Sciatic nerve (tissue), 2 donors: ENCODE measurements around the gene SHROOM1. TPM values are rescaled to one million over a fixed set of nuclear protein-coding genes. Genes with fewer than 3 reads are reported as not detected.

Source experiments
- ATAC-seq: fragments of 200-7000 bp; cut with Tn5 transposase; one replicate; pipeline ENCODE4 v1.9.1; 2020; ENCODE audit warnings: mild to moderate bottlenecking, moderate library complexity
- DNase-seq: peaks from one replicate; pipeline ENCODE4 v3.0.0-alpha.2; 2020; ENCODE audit warnings: low spot score
- intact Hi-C: fragments of 100-400 bp; cut with DNase I; formaldehyde crosslinking; loops from one replicate; pipeline ENCODE4 v1.14.2; 2022
- total RNA-seq: library from RNA; stranded (reverse); fragmentation: NEBNext Ultra II Directional; extraction: Animal tissue kit (Norgen Biotek cat#: 25700); gene quantifications from one replicate; pipeline ENCODE4 v1.2.1, GENCODE V29; 2021
- donor health status: DM: no; HTN: no; CAD: no.
- donor health status: DM: no; HTN: no; CAD: no.

SHROOM1 gene
- total RNA-seq, 1 donor from 2014 or later, result 33.3 TPM

- no peak for ATAC-seq
- intact Hi-C loops, result no loop called here
Measured at GRCh38 chr5:132788990-132789886, 41.2 kb downstream of the SHROOM1 start.

DNA sequence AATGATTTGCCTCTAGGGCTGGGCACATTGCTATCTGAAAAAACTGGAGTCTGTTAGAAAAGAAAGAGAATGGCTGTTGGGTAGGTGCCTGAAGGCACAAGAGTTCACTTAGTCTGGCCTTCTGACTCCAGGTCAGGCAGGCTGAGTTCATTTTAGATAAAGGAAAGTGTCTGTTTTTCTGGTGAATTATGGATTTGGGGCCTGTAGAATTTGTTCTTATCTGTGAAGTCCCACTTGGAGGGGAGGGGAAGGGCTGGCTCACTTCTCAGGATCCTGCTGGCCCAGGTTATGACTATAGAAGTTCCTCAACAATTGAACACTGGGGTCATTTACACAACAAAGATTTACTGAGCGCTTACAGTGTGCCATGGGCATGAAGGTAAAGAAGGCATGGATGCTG lies 41.9 kb downstream of the SHROOM1 start:
- no peak for ATAC-seq
- DNase-seq, result no peak
- intact Hi-C loops, result no loop called here

More at GRCh38 chr5:132788990-132789886, 41.2 kb downstream of the SHROOM1 start:
- no peak for DNase-seq

DNA sequence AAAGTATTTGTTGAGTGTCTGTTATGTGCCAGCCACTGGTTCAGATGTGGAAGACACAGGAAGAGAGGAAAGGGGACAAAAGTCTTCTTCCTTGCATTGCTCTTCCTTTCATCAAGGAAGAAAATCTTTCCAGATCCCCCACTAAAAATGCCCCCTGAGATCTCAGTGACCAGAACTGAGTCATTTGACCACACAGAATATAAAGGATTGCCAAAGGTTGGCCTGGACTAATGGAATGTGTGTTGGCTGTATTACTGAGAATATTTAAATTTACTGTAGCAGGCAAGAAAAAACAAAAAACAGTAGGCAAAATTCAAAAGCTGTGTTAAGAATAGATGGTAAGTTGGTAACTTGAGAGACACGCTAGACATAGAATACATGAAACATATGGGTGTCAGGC lies 43.4 kb downstream of the SHROOM1 start:
- no peak for DNase-seq
- intact Hi-C loops, result no loop called here
- no peak for ATAC-seq

DNA sequence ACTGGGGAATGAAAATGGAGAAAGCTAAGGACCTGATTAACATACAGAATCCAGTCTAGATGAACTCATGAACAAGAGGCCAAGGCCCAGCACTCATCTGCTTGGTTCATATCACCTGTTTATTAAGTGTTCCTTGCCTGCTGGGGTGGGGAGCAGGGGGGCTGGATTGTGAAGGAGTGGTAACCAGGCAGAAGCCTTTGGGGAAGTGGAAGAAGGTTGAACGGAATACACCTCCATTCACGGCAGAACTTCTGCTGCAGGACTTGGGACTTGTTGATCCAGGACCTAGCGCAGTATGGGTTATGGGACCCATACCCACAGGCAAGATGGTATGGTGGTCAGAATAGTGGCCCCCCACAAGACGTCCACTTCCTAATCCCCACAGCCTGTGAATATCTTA lies 44.6 kb downstream of the SHROOM1 start:
- DNase-seq (no peak), ATAC-seq (no peak)
- intact Hi-C loops, result no loop called here

DNA sequence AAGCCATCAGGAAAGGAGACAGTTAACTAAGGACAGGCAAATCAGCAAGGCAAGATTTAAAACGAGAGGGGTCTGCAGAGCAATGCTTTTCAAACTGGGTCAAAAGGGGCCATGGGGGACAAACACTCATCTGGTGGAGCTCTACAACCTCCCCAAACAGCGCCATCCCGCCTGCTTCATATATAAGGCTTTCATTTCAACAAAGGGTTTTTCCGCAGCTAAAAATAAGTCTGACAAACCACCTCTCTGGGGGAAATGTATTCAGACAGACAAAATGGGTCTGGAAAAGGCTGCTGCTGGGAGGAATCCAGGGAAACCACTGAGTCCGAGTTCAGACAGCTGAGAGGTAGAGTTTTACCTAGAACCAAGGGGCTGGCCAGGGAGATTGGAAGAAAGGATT lies 45.1 kb downstream of the SHROOM1 start:
- ATAC-seq, result no peak
- no peak for DNase-seq
- intact Hi-C loops, result no loop called here

DNA sequence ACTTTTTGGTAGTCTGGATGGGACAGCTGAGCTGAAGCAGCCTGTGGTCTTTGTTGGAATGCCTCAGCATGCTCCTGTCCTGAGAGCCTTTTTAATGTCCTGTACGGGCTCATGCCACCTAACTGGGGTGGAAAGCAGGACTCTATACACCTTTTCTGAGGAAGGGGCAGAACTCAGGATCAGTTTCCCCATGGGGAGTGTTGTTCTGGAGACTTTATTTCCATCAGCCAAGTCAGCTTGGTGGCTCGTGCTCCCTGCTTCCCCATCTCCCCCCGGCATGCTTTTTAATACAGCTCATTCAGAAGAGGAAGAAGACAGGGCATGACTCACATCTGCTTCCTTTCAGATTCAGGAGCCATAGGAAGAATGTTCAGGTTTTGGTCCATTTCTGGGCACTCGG lies 48.3 kb downstream of the SHROOM1 start:
- DNase-seq (no peak), ATAC-seq (no peak)

GRCh38 chr5:132781029-132781428 lies 49.4 kb downstream of the SHROOM1 start:
- DNase-seq, result no peak
- intact Hi-C loops, result no loop called here
- ATAC-seq, result no peak

More for the DNA sequence above, 48.3 kb downstream of the SHROOM1 start:
- intact Hi-C loops, result no loop called here

- ATAC-seq, result no peak
- intact Hi-C loops, result no loop called here
- no peak for DNase-seq
Measured at GRCh38 chr5:132780577-132780976, 49.9 kb downstream of the SHROOM1 start.

- ATAC-seq, result no peak
- DNase-seq, result no peak
- intact Hi-C loops, result no loop called here
Measured at GRCh38 chr5:132779961-132780360, 50.5 kb downstream of the SHROOM1 start.

DNA sequence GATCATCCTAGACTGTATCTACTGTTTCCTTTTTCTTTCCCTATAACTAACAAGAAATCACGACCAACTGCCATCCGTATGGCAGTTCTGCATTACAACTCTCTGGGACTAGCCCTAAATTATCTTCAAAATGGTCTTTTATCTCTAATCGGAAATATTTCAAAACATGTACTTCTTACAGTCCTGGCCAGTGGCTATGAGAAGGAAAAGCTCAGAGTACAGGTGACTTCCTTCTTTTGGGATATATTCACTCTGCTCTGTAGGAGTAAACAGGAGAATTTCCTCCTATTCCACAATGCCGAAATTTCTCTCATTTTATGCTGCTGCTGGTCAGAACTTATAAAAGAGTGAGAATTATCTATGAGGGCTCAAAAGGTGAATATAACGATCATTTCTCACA lies 51.6 kb downstream of the SHROOM1 start:
- ATAC-seq, result no peak
- intact Hi-C loops, result no loop called here
- DNase-seq, result no peak

- DNase-seq (no peak), ATAC-seq (no peak)
- intact Hi-C loops, result no loop called here
Measured at GRCh38 chr5:132778129-132778528, 52.3 kb downstream of the SHROOM1 start.

- peak; percentile 76 for DNase-seq
- intact Hi-C loops, result no loop called here
- ATAC-seq, result peak; percentile 72
Measured at GRCh38 chr5:132777209-132778069, 53.0 kb downstream of the SHROOM1 start, which contains the start of gene SEPTIN8. Gene SEPTIN8 (minus strand): TSS chr5:132777239. CDS start chr5:132777137, 102 bp downstream.

DNA sequence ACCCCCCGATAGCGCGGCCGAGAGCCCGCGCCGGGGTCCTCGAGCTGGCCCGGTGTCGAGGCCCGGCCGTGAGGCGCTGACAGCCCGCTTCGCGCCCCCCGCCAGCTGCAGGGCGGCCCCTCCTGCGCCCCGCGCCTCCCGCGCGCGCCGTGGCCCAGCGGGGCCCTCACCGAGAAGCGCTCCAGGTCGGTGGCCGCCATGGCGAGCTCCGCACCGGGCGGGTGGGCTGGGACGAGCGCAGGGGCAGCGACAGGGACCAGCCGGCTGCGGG lies 53.6 kb downstream of the SHROOM1 start:
- DNase-seq, result no peak
- intact Hi-C loops, result no loop called here
- ATAC-seq, result no peak

DNA sequence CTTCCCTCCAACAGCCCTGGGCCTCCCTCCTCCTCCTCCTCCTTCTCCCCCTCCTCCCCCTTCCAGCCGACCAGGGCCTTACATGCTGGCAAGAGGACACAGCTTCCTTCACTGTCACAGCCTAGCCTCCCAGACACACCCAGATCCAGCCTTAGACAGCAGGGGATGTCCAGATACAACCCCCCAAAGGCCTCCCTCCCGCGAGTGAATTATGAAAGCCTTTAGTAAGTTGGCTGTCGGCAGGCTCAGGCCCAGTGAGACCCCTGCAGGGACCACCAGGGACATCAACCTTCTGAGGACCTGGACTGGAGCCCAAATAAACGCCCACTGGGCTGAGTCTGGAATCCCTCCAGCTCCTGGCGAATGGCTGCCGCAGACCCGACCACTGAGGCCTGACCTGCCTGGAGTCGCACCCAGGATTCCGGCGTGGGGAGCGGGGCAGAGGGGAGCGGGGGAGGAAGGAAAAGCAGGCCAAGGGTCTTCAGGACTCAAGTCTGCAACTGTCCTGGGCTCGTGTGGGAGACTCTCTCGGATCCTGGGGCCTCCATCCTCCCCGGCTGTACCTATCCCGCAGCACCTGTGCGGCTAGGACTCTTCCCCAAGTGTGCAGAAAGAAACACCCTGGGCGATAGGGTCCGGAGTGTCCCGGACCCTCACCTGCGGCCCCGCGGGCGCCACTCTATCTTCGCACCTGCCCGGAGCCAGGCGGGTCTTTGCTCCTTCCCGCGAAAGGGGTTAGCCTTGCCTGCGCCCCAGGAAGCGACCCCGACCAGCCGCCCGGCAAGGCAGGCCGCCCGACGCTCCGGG lies 54.1 kb downstream of the SHROOM1 start:
- intact Hi-C loops, result no loop called here
- no peak for DNase-seq
- peak; percentile 48 for ATAC-seq

DNA sequence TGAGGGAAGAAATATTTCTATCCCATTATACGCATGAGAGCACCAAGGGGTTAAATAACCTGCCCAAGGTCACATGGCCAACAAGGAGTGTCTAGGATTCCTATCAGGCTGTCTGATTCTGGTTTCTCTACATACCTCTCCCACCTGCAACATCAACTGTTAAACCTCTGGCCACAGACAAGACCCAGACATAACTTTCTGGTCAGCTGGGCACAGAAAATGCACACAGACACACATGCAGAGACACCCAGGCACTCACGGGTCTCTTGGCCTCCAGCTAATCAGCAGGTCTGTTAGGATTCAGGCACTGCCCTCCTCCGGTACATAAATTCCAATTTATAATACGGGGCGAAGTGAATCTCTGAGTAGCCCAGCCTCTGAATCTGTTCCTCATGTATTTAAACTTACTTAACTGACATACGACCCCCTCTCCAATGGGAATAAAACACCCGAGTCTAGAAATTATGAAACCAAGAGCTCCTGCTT lies 54.9 kb downstream of the SHROOM1 start:
- intact Hi-C loops, result no loop called here
- DNase-seq, result no peak
- ATAC-seq, result no peak

GRCh38 chr5:132774896-132775295 lies 55.6 kb downstream of the SHROOM1 start:
- ATAC-seq (peak; percentile 19), DNase-seq (no peak)
- intact Hi-C loops, result no loop called here

GRCh38 chr5:132774406-132774805 lies 56.0 kb downstream of the SHROOM1 start:
- ATAC-seq, result no peak
- no peak for DNase-seq
- intact Hi-C loops, result no loop called here

DNA sequence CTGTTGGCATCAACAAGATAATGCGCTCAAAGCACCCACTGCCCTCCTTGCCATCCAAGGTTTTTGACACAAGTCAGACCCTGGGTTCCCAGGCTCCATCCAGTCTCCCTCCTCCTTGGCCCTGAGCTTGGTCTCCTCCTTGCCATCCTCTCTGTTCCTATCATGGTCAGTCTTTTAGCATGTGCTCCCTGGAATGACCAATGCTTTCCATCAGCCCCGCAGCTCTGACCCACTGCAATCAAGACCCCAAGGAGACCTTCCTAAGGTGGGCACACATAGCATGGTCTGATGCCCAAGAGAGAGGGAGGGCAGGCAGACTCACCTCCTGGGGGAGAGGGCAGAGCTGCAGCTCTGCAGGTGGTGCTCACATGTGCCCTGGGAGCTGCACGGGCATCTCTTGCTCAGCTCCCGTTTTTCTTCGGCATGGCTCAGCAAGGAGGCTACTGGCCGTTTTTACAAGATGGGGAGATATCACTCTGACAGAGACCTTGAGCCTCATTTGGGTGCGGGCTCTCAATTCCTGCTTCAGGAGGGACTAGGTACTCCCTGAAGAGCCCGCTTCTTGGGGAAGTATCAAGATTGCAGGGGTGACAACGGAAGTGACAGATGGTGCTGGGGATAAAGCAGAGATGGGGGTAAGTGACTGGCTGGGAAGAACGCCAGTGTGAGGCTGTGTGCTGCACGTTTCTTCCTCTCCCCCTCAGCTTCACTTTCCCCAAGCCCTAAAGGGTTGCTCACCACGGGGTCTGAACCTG lies 56.7 kb downstream of the SHROOM1 start:
- intact Hi-C loops, result no loop called here
- DNase-seq (no peak), ATAC-seq (no peak)

GRCh38 chr5:132773114-132773513 lies 57.3 kb downstream of the SHROOM1 start:
- ATAC-seq (no peak), DNase-seq (no peak)

More at GRCh38 chr5:132773114-132773513, 57.3 kb downstream of the SHROOM1 start:
- intact Hi-C loops, result no loop called here
